GM23248 (cell line): ENCODE measurements around the gene PON1. TPM values are rescaled to one million over a fixed set of nuclear protein-coding genes. Genes with fewer than 3 reads are reported as not detected.
A peak's percentile ranks its signal among the peaks of the same experiment; 100 is the strongest.

Experiments used
- DNase-seq: peaks from one replicate; pipeline ENCODE4 v3.0.0-alpha.2; 2015
- H2AFZ ChIP-seq: fragments of 200-600 bp; sonication (generic); 2 replicates; pipeline ENCODE4 v1.6.1; 2016; ENCODE audit warnings: antibody characterized with exemption
- H3F3A ChIP-seq: fragments of 200-600 bp; sonication (generic); 2 replicates; pipeline ENCODE4 v1.6.1; 2016; ENCODE audit warnings: mild to moderate bottlenecking, antibody characterized with exemption, mixed run types; ENCODE audit not compliant: insufficient read depth
- H3K27ac ChIP-seq: fragments of 200-600 bp; sonication (generic); 2 replicates; pipeline ENCODE4 v1.5.1; 2016; ENCODE audit warnings: mild to moderate bottlenecking
- H3K27me3 ChIP-seq: fragments of 200-600 bp; sonication (generic); replicated peaks from 2 replicates; pipeline ENCODE4 v1.6.1; 2016; ENCODE audit warnings: mild to moderate bottlenecking; ENCODE audit not compliant: insufficient read depth
- H3K36me3 ChIP-seq: fragments of 200-600 bp; sonication (generic); 2 replicates; pipeline ENCODE4 v1.6.1; 2016; ENCODE audit warnings: low read depth, mild to moderate bottlenecking
- H3K4me1 ChIP-seq: fragments of 200-600 bp; sonication (generic); 2 replicates; pipeline ENCODE4 v1.6.1; 2016; ENCODE audit warnings: mild to moderate bottlenecking; ENCODE audit not compliant: insufficient read depth
- H3K4me2 ChIP-seq: fragments of 200-600 bp; sonication (generic); one replicate; pipeline ENCODE4 v1.6.1; 2016; ENCODE audit warnings: mild to moderate bottlenecking; ENCODE audit not compliant: unreplicated experiment
- H3K4me3 ChIP-seq: fragments of 200-600 bp; sonication (generic); 2 replicates; pipeline ENCODE4 v1.5.1; 2016; ENCODE audit warnings: mild to moderate bottlenecking
- H3K79me2 ChIP-seq: fragments of 200-600 bp; sonication (generic); 2 replicates; pipeline ENCODE4 v1.6.1; 2016; ENCODE audit warnings: mild to moderate bottlenecking; ENCODE audit not compliant: insufficient read depth
- H3K9ac ChIP-seq: fragments of 200-600 bp; sonication (generic); 2 replicates; pipeline ENCODE4 v1.6.1; 2016; ENCODE audit warnings: mild to moderate bottlenecking
- H3K9me2 ChIP-seq: fragments of 200-600 bp; sonication (generic); 2 replicates; pipeline ENCODE4 v1.6.1; 2016; ENCODE audit warnings: mixed run types, mild to moderate bottlenecking, moderate library complexity; ENCODE audit not compliant: insufficient read depth
- H3K9me3 ChIP-seq: fragments of 200-600 bp; sonication (generic); one replicate; pipeline ENCODE4 v1.6.1; 2017; ENCODE audit warnings: low read depth
- H4K20me1 ChIP-seq: fragments of 200-600 bp; sonication (generic); 2 replicates; pipeline ENCODE4 v1.6.0; 2016; ENCODE audit not compliant: insufficient read depth
- EZH2 ChIP-seq: fragments of 200-600 bp; sonication (generic); IDR thresholded peaks from 2 replicates; pipeline ENCODE4 v1.6.1; 2018; ENCODE audit warnings: antibody characterized with exemption, mild to moderate bottlenecking; ENCODE audit not compliant: insufficient read depth, poor library complexity, severe bottlenecking
- EZH2phosphoT487 ChIP-seq: fragments of 200-600 bp; sonication (generic); IDR thresholded peaks from 2 replicates; pipeline ENCODE4 v1.6.1; 2018; ENCODE audit warnings: antibody characterized with exemption, moderate library complexity, mild to moderate bottlenecking, low read depth; ENCODE audit not compliant: insufficient read depth
- WGBS, 2 experiments: methylation state at CpG; one replicate each; pipeline ENCODE4 v1.1.6; 2015 to 2017; ENCODE audit warnings: low lambda C conversion rate in 2 of 2, low coverage in 1 of 2; ENCODE audit errors: missing lambda C conversion rate in 2 of 2; 5-methylcytosine and 5-hydroxymethylcytosine counted together
- in situ Hi-C: fragments of 300-500 bp; cut with MboI; formaldehyde crosslinking; loops from 2 replicates; pipeline ENCODE4 v1.15.0; 2020
- polyA plus RNA-seq: library from polyadenylated mRNA; unstranded; fragments of >200 nt; fragmentation: Nextera tagmentation; extraction: Ambion mirVana; gene quantifications from 2 replicates; pipeline ENCODE4 v1.2.1, GENCODE V29; 2016
- total RNA-seq: library from RNA; depleted of rRNA; stranded (reverse); fragments of >200 nt; shearing (Covaris generic); gene quantifications from 2 replicates; pipeline ENCODE4 v1.2.3, GENCODE V29; 2014

PON1 gene
- total and polyA plus RNA-seq, 2 experiments from 2014 or later = not detected

DNA sequence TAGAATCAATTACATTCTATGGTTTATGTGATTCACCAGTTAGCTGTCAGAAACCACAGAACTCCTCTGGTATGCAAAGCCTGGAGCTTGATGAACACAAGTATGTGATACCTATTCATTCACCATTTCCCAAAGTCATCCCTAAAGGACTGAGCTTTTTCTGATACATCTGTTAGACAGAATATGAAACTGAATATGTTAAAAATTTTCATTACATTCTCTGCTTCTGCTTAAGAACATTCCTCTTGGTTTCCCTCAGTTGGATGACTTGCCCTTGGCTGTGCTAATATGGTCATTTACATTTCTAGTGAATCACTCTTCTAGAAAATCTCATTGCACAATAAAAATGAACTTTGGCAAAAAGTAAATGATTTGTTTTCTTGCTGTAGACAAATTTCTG, 10.8 kb upstream of the PON1 start:
- no peaks in the 10 kb centered on the region for H3K9me3 ChIP-seq
- peak overlapping the region; percentile 41 for H3K27ac ChIP-seq
- peak overlapping the region; percentile 69 for H3K4me2 ChIP-seq
- H3K4me1 ChIP-seq = peaks cover 31% of the 10 kb centered on the region
- H3F3A ChIP-seq = peaks cover 34% of the 10 kb centered on the region
- in situ Hi-C loops = no loop called here
- no peak overlapping the region for H2AFZ ChIP-seq
- H3K9me2 ChIP-seq = no peaks in the 10 kb centered on the region
- TF ChIP-seq EZH2 = no peak
- TF ChIP-seq EZH2phosphoT487 = no peak
- H3K27me3 ChIP-seq = no peaks in the 10 kb centered on the region
- H4K20me1 ChIP-seq = no peaks in the 10 kb centered on the region
- H3K79me2 ChIP-seq = no peaks in the 10 kb centered on the region
- DNase-seq = peak; percentile 82
- H3K4me3 ChIP-seq = peak overlapping the region; percentile 19
- H3K36me3 ChIP-seq = no peaks in the 10 kb centered on the region
- no peak overlapping the region for H3K9ac ChIP-seq

DNA sequence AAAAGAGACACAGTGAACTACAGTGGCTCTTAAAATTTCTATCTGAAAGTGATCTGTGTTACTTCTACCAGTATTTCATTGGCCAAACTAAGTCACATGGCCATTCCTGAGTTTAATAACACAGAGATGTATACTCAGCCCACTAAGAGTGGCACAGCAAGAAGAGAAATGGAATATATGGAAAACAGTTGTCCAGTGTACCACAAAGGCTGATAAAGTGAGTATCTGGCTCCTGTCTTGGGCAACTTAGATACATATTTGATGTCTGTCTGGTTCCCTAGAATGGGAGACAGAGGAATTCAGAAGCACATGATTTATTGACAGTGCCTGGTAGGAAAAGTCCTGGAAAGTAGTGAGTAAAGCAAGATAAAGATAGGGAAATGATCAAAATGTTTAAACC, 10.1 kb upstream of the PON1 start:
- no peak for TF ChIP-seq EZH2
- no peak for TF ChIP-seq EZH2phosphoT487
- Histone ChIP-seq H3K4me2 (peak overlapping the region; percentile 69), H3K4me3 (no peak overlapping the region), H3K9ac (no peak overlapping the region), H3K4me1 (peaks cover 35% of the 10 kb centered on the region), H3K79me2 (no peaks in the 10 kb centered on the region), H3K9me2 (no peaks in the 10 kb centered on the region), H2AFZ (no peak overlapping the region), H3K27ac (peak overlapping the region; percentile 41; the same call in 1 of the 2 replicates), H4K20me1 (no peaks in the 10 kb centered on the region), H3K9me3 (no peaks in the 10 kb centered on the region), H3F3A (peaks cover 37% of the 10 kb centered on the region), H3K36me3 (no peaks in the 10 kb centered on the region), H3K27me3 (no peaks in the 10 kb centered on the region)
- in situ Hi-C loops = no loop called here
- peak; percentile 25 for DNase-seq

GRCh38 chr7:95330961-95331337, 6.6 kb upstream of the PON1 start:
- no peak for DNase-seq
- Histone ChIP-seq H3K27ac (no peak overlapping the region), H3F3A (peaks cover 30% of the 10 kb centered on the region), H4K20me1 (no peaks in the 10 kb centered on the region), H2AFZ (peak overlapping the region; percentile 69), H3K9ac (no peak overlapping the region), H3K4me1 (peaks cover 33% of the 10 kb centered on the region), H3K79me2 (no peaks in the 10 kb centered on the region), H3K4me3 (peak overlapping the region; percentile 57), H3K36me3 (no peaks in the 10 kb centered on the region), H3K4me2 (peak overlapping the region; percentile 66), H3K9me2 (no peaks in the 10 kb centered on the region), H3K9me3 (no peaks in the 10 kb centered on the region), H3K27me3 (no peaks in the 10 kb centered on the region)
- TF ChIP-seq EZH2phosphoT487 (no peak), EZH2 (no peak)
- WGBS, 2 experiments = 95 to 100% methylated on average over 1 of the region's 1 CpG
- in situ Hi-C loops = no loop called here

DNA sequence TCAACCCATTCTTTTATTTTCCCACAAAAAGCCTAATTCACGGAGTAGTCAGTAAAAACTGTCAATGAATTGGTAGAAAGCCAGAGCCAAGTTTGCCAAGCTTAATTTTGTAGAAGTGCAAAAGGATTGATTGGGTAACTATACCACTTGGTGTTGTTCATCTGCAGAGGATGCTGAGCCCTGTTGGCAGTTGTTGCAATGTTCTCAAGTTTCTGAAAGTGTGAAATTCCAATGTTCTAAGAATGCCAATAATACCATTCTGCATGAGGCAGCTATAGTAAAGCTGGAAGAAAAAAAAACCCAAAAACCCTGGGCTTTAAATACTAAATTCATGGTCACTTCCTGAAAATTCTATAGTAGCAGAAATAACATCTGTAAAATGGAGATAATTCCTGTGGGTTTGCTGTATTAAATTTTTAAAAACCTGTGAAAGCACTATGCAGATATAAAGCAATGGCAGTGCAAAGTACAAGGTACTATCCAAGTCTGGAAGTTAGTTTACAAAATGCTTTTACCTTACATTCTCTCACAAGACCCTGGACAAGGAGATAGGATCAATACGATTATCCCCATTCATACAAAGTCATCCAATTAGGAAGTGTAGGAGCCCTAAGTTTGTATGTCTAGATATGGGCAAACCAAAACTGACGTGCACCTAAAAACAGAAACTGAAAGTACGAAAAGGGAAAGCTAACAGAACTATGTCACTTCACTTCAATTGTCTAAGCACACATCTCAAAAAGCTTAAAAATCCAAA, 6.0 kb upstream of the PON1 start:
- H3K79me2 ChIP-seq = no peaks in the 10 kb centered on the region
- peak overlapping the region; percentile 69 for H2AFZ ChIP-seq

GRCh38 chr7:95327356-95327755, 3.0 kb upstream of the PON1 start:
- H3K9ac ChIP-seq = no peak overlapping the region
- no peaks in the 10 kb centered on the region for H3K79me2 ChIP-seq
- H3K27ac ChIP-seq = no peak overlapping the region
- no peaks in the 10 kb centered on the region for H4K20me1 ChIP-seq
- H3K9me3 ChIP-seq = no peaks in the 10 kb centered on the region
- no peak overlapping the region for H3K4me3 ChIP-seq
- H3K27me3 ChIP-seq = peaks cover 3% of the 10 kb centered on the region
- in situ Hi-C loops = no loop called here
- peaks cover 14% of the 10 kb centered on the region for H3K4me1 ChIP-seq
- H3K4me2 ChIP-seq = no peak overlapping the region
- WGBS, 2 experiments = 74% methylated on average over 3 of the region's 3 CpGs
- H3K36me3 ChIP-seq = no peaks in the 10 kb centered on the region
- TF ChIP-seq EZH2phosphoT487 (no peak), EZH2 (no peak)
- no peak overlapping the region for H2AFZ ChIP-seq
- DNase-seq = peak; percentile 7
- peaks cover 4% of the 10 kb centered on the region; the same call in 1 of the 2 replicates for H3F3A ChIP-seq
- no peaks in the 10 kb centered on the region for H3K9me2 ChIP-seq

More for the DNA sequence above, 6.0 kb upstream of the PON1 start:
- H3K9me2 ChIP-seq = no peaks in the 10 kb centered on the region
- H3K27ac ChIP-seq = no peak overlapping the region
- peak overlapping the region; percentile 66 for H3K4me2 ChIP-seq
- no peak overlapping the region for H3K9ac ChIP-seq
- TF ChIP-seq EZH2phosphoT487 = no peak
- no peak for TF ChIP-seq EZH2
- no peaks in the 10 kb centered on the region for H3K9me3 ChIP-seq
- 3 to 4% methylated on average over 4 of the region's 4 CpGs for WGBS, 2 experiments
- H4K20me1 ChIP-seq = no peaks in the 10 kb centered on the region
- H3K27me3 ChIP-seq = 0 out of 2 replicates have a peak, but pooled peaks cover 3% of the 10 kb centered on the region
- H3K4me1 ChIP-seq = peaks cover 27% of the 10 kb centered on the region
- peak; percentile 63 for DNase-seq
- peak overlapping the region; percentile 57 for H3K4me3 ChIP-seq
- in situ Hi-C loops = no loop called here
- no peaks in the 10 kb centered on the region for H3K36me3 ChIP-seq
- H3F3A ChIP-seq = peaks cover 25% of the 10 kb centered on the region
